GM18511 (cell line): ENCODE results near the gene TSC2.
"Not testable (repeated sequence)": the region's sequence is repeated elsewhere in the genome, so short reads cannot be mapped to it uniquely, and the experiment has no call there.

Experiments
- ATAC-seq: cut with Tn5 transposase; IDR thresholded peaks from one replicate; pipeline ENCODE4 v1.9.1; 2021; ENCODE audit warnings: mild to moderate bottlenecking, moderate library complexity; ENCODE audit not compliant: unreplicated experiment

TSC2 gene

GRCh38 chr16:2101581-2101980 lies 53.8 kb downstream of the TSC2 start:
- ATAC-seq = not testable (repeated sequence)

DNA sequence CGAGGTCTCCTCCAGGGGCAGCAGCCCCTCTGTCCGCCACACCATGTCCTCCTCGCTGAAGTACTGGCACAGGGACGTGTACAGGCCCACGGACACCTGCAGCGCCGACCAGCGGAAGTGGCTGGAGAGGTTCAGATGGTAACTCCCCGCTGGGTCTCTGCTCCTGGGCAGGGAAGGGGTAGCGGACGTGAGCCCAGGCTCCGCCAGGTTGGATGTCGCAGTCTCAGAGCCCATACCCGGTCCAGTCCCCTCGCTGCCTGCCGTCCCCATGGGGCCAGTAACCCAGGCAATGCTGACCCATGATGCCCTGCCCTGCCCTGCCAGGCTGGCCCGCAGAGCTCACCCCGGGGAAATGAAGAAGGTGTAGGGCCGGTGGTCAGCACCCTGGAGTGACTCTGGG lies 54.7 kb downstream of the TSC2 start:
- ATAC-seq = no peak

GRCh38 chr16:2104464-2104863 lies 56.7 kb downstream of the TSC2 start:
- not testable (repeated sequence) for ATAC-seq

DNA sequence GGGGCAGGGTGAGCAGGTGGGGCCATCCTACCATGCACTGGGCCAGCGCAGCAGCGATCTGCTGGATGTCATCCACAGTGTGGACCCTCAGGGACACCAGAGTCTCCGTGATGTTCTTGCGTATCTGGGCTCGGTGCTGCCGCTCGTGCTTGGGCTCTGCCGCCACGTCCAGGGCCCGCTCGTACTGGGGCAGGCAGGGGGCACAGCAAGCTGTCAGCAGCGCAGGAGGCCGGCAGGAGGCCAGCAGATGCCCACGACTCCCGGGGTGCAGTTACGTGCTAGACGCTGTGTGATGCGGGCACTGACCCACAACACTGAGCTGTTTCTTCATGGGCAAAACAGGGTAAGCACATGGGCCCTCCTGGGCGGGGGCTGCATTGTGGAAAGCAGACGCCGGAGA lies 57.5 kb downstream of the TSC2 start:
- not testable (repeated sequence) for ATAC-seq

- not testable (repeated sequence) for ATAC-seq
Measured at GRCh38 chr16:2105769-2106168, 58.0 kb downstream of the TSC2 start.

DNA sequence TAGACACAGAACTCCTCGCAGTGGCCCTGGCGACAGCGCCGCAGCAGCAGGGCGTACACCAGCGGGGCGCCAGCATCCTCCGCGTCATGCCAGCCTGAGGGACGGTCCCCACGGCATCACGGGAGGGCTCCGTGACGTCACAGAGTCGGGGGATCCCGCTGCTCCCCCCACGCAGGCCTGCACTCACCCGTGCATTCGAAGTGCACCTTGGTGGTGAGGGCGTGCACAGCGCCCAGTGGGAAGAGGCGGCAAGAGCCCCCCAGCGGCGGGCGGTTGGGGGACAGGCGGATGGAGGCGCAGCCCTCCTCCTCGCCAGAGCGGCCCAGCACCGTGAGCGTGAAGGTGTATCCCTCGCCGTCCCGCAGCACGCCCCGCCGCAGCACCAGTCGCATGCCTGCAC lies 58.4 kb downstream of the TSC2 start:
- not testable (repeated sequence) for ATAC-seq

GRCh38 chr16:2107121-2107790 lies 59.5 kb downstream of the TSC2 start:
- ATAC-seq = not testable (repeated sequence)

DNA sequence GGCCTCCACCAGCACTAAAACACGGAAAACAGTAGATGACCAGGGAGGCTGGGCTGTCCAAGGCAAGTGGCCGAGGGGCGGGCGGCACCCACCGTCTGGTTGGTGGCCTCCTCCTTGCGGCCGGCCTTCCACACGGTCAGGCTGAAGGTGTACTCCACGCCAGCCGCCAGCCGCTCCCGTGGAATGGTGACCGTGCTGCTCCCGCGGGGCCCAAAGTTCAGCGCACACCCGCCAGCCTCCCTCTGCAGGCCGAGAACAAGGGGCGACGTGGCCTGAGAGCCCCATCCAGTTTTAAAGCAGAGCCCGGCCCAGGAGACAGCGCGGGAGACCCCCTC lies 60.0 kb downstream of the TSC2 start:
- not testable (repeated sequence) for ATAC-seq

GRCh38 chr16:2108446-2109270 lies 60.9 kb downstream of the TSC2 start:
- ATAC-seq = not testable (repeated sequence)

- not testable (repeated sequence) for ATAC-seq
Measured at GRCh38 chr16:2109271-2109580, 61.4 kb downstream of the TSC2 start.

- ATAC-seq = not testable (repeated sequence)
Measured at GRCh38 chr16:2109872-2110271, 62.1 kb downstream of the TSC2 start.

- ATAC-seq = not testable (repeated sequence)
Measured at GRCh38 chr16:2110332-2111008, 62.7 kb downstream of the TSC2 start.

DNA sequence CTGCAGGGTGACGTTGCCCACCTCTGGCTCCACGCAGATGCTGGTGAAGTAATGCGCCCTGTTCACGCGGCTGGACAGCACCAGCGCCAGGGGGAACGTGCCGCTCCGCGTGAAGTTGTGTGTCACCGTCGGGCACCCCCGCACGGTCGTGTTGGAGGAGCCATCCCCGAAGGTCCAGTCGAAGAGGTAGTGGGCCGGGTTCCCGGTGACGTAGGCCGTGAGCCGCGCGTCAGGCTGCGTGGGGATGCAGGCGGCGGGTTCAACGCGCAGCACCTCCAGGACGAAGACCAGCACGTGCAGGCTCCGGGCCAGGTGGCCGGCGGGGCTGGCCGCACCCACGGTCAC lies 63.2 kb downstream of the TSC2 start:
- not testable (repeated sequence) for ATAC-seq

- ATAC-seq = not testable (repeated sequence)
Measured at GRCh38 chr16:2111412-2112335, 63.9 kb downstream of the TSC2 start.

- not testable (repeated sequence) for ATAC-seq
Measured at GRCh38 chr16:2112539-2113106, 64.8 kb downstream of the TSC2 start.

DNA sequence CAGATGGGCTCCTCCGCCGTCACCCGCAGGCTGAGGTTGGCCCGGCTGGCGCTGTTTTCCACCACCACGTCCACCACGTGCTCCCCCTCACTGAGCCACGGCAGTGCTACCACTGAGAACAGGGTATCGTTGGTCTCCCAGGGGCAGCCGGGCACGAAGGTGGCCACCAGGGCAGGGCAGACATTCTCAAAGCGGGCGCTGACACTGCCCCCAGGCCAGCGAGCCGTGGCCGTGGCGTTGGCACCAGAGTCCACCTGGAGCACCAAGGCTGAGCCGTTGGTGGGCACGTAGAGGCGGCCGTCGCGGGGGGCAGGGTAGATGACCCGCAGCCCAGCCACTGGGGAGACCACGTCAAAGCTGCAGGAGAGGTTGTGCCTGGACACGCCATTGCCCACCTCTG lies 66.4 kb downstream of the TSC2 start:
- not testable (repeated sequence) for ATAC-seq

GRCh38 chr16:2114885-2115590 lies 67.3 kb downstream of the TSC2 start:
- not testable (repeated sequence) for ATAC-seq

DNA sequence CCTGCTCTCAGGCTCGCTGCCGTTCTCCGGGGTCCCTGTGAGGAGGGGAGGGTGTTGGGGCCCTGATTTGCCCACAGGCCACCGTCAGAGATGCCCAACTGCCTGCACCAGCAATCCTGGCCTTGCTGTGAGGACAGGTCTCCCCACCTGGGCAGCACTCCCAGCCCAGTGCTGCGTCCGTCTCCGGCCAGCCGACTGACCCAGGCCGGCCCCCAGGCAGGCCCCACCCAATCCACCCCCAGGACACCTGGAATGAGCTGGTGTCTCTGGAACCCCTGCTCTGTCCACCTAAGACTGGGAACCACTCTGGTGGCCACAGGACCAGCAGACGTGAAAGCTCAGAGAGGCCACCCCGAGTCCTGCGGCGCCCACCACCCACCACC lies 67.8 kb downstream of the TSC2 start:
- no peak for ATAC-seq

GRCh38 chr16:2116428-2116827 lies 68.6 kb downstream of the TSC2 start:
- not testable (repeated sequence) for ATAC-seq

- ATAC-seq = not testable (repeated sequence)
Measured at GRCh38 chr16:2117341-2117740, 69.6 kb downstream of the TSC2 start.
